GM21381 (cell line): Measurements from ENCODE around the gene CLDN5.

Experiments used
- ATAC-seq: cut with Tn5 transposase; IDR thresholded peaks from one replicate; pipeline ENCODE4 v1.9.1; 2021; ENCODE audit warnings: mild to moderate bottlenecking, moderate library complexity; ENCODE audit not compliant: unreplicated experiment

Gene CLDN5

DNA sequence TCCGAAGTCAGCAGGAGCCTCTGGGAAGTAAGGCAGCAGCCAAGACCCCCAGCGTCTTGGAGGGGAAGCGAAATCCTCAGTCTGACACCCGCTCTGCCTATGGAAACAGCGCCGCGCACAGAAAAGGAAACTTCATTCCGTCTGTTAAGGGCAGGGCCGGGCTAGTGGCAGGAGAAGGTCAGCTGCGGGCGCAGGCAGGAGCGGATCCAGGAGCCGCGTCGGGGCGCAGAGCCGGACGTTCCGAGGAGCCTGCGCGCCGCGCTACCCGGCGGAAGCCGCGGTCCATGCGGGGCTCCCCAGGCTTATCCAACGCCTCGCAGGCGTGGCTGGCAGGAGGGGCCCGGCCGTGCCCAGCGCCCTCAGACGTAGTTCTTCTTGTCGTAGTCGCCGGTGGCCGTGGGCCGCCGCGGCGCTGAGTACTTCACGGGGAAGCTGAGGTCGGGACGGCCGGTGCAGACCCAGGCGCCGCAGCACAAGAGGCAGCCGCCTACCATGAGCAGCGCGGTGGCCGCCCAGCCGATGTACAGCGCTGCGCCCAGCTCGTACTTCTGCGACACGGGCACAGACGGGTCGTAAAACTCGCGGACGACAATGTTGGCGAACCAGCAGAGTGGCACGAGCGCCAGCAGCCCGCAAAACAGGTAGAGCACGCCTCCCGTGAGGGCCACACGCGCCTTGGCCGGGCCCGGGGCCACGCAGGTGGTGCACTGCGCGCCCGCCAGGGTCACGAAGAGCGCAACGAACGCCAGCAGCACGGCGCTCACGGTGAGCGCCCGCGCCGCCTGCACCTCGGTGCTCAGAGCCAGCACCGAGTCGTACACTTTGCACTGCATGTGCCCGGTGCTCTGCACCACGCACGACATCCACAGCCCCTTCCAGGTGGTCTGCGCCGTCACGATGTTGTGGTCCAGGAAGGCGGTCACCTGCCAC, 705 bp downstream of the CLDN5 start:
- no peak for ATAC-seq

DNA sequence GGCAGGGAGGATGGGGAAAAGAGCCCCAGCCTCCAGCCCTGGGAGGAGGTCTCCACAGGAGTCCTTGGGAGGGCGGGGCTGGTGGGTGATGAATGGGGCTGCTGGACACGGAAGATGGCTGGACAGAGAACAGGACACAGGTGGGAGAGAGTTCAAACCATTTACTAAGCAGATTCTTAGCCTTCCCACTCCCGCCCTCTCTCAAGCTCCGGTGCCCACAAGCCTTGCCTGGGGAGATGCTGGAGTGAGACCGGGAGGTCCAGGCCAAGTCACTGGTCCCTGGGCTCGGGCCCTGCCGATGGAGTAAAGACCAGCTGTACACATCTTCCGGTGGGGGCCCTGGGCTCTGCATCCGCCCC, 1.4 kb downstream of the CLDN5 start:
- ATAC-seq: no peak

DNA sequence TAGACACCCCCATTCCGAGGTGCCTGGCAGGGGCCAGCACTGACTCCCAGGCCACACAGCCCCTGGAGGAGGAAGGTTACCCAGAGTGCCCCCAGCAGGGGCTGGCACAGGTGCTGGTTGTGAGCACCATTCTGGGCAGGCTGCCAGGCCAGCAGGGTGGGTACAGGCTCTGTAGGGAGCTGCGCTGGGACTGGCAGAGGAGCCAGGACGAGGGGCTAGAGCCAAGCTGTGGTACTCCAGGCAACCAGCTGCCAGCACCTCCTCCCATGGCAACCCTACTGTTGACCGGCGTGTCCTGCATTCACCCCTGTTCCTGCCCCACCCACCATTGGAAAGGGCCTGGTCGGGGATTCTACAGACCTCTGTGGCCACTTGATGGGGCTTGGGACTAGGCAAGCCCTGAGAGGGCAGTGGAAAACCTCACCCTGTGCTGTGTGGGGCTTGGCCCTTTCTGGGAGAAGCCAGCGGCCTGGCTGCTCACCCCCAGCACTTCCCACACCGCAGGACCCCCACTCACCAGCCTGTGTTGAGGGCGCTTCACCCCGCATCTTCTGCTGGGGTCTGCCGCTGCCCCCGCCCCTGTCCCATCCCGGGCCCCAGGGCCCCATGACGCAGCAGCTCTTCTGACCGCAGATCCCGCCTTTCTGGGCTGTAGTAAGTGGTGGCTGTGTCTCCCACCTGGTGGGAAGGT, 1.9 kb downstream of the CLDN5 start:
- no peak for ATAC-seq

DNA sequence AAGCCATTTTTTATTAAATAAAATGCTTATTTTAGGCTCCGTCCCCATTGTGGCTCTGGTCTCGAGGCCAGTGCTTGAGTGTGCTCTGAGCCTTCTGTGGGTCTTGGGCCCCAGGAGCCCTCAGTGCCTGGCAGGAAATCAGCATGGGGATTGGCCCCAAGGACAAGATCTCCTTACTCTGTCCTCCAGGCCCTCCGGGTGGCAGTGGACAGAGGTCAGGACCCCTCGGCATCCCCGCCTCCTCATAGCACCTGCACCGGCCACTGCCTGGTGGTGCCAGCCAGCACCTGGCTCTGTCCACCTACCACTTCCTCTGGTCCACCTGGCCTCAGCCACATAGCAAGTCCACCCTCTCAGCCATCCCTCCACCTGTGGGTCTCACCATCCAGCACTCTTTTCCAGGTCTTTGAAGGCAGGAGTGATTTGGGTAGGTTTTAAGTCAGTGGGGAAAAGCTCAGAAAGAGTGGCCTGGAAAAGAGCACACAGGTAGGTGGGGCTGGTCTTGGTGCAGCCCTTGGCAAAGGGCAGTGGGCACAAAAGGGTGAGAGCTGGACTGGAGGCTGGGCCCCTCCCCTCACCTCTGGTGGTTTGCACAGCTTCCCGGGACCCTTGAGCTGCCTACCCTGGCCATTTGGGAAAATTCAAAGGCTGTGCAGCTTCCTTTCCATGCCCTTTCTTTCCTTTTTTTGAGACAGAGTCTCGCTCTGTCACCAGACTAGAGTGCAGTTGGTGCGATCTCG, 3.5 kb downstream of the CLDN5 start:
- no peak for ATAC-seq

GRCh38 chr22:19520007-19520406, 4.2 kb downstream of the CLDN5 start:
- no peak for ATAC-seq

DNA sequence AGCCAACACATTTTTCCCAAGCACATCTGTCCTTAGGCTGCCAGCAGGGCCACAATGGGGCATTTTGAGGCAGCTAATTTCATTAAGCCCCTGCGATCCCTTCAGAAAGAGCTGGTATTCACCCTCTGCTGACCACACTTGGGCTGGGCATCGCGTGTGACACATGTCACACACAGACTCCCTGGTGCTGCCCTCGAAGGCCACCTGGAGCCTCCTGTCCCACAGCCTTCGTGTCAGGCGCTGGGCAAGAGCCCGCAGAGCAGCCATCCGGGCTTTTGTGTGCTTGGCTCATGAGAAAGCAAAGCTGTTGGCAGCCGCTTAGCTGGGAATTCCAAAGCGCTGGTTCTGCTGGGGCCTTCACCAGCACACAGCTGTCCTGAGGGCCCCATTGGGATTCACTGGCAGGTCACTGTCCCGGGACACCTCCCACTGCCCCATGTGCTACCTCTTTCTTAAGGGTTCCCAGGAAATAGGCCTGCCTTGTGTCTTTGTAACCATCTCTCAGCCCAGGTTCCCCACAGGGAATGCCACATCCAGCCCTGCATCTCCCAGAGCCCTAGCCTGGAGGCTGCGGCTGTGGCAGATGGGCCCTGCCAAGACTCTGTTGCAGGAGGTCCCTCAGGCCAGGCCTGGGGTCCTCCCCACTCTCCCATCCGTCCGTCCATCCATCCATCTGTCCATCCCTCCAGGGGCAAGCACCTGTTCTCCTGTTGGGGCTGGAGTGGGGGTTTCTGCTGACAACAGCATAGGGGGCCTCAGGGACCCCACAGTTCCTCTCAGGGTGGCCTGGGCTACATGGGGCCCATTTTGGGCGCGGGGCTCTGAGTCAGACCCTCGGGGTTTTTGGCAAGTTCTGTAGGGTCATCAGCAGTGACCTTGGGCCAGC, 4.9 kb downstream of the CLDN5 start:
- ATAC-seq: no peak

DNA sequence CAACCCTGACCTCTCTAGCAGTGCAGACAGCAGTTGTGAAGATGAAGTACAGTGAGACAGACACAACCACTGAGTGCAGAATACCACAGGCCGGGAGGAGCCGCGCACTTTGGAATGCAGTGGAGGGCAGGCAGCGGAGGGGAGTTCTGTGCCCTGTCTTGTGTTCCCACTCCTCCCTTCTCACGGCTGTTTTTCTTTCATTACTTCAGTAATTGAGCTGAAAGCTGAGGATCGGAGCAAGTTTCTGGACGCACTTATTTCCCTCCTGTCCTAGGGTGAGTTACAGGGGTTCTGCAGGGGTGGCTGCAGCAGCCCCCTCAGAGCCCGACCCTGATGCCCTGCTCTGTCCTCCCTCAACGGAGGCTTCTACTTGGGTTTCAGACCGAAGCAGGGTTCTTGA, 5.6 kb downstream of the CLDN5 start:
- ATAC-seq: no peak

DNA sequence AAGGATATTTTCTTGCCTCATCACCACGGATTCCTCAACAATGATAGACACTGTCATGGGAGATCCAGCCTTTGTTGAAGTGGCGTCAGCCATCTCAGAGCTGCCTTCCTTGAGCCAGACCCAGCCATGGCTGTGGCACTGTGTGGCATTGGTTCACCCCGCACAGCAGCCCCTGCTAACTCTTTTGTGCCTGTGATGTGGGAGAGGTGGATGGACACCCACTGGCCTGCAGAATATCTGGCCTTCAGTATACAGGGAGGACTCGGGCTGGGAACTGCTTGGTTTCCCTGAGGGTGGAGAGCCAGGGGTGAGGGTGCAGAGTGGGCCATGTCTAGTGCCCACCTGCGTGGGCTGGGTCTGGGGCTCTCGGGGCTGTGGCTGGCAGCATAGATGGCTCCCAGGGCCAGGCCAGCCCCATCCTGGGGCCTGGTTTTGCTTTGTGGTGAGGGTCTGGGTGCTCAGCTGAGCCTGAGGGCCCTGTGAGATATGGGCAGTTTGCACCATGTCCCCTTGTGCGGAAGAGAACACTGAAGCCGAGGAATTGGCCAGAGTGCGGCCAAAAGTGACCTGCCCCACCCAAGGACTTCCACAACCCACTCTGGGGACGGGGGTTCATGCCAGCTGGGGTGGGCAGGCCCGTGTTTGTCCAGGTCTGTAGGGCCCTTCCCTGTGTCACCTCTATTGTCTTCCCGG, 6.1 kb downstream of the CLDN5 start:
- no peak for ATAC-seq

GRCh38 chr22:19517171-19517500, 7.1 kb downstream of the CLDN5 start:
- ATAC-seq: no peak

GRCh38 chr22:19516378-19517170, 7.6 kb downstream of the CLDN5 start:
- no peak for ATAC-seq

GRCh38 chr22:19515654-19516377, 8.4 kb downstream of the CLDN5 start:
- no peak for ATAC-seq

DNA sequence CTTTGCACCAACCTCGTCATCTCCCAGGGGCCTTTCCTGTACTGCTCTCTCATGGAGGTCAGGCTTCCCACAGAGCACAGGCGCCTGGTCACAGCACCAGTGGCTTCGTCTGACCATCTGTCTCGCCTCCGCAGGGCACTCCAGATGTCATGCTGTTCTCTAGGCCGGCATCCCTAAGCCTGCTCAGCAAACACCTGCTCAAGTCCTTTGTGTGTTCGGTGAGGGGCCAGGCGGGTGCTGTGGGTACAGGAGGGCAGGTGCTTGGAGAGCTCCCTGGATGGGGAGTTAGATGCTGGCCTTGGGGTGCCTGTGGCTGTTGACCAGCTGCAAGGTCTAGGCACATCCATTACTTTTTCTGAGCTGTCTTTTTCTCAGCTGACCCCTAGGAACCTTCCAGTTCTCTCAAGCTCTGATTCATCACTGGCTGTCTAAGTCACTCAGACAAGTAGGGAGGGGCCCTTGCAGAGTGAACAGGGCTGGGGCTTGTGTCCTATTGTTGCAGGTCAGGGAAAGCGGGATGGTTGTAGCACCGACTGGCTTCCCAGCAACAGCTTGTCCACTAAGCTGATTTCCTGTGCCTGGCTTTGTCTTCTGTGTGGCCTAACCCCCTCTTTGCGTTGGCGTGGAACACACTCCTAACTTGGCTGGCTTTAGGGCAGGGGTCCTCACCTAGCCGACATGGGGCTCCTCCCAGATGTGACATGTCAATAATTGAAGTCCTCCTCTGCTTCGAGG, 9.2 kb downstream of the CLDN5 start:
- ATAC-seq: no peak

DNA sequence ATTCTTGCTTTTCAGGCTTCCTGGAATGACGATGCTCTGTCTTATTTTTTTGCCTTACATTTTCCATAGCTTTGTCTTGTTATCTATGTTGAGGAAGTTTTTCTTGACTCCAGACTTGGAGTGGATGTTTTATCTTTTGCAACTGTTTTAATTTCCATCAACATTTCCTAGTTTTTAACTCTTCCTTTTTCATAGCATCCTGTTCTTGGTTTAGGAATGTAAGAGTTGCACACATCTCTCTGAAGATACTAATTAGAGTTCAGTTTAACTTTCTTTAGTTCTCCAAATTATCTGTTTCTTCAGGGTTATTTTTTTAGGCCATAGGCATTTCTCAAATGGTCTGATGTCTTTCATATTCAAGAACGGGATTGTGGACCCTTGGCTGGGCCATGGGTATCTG, 10.4 kb downstream of the CLDN5 start:
- no peak for ATAC-seq

- ATAC-seq: no peak
Measured at GRCh38 chr22:19510919-19511341, 13.3 kb downstream of the CLDN5 start.

- ATAC-seq: no peak
Measured at GRCh38 chr22:19509923-19510322, 14.3 kb downstream of the CLDN5 start.

DNA sequence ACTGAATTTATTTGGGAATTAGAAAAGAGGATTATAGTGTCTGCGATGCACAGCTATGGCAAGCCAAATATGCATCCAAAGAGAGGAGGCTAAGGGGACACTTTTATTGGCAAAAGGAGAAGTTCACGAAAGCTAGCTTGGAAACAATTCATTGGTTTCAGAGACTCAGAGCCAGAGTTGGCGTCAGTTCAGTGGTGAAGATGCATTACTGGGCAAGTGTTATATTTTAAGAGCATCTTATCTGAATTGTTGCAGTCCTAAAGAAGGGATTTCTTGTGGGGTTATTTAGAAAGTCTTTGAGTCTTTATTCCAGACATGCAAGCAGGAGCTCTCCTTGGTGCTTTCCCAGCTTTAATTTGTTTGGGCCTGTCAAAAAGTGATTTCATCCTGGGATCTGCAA, 15.0 kb downstream of the CLDN5 start:
- no peak for ATAC-seq

DNA sequence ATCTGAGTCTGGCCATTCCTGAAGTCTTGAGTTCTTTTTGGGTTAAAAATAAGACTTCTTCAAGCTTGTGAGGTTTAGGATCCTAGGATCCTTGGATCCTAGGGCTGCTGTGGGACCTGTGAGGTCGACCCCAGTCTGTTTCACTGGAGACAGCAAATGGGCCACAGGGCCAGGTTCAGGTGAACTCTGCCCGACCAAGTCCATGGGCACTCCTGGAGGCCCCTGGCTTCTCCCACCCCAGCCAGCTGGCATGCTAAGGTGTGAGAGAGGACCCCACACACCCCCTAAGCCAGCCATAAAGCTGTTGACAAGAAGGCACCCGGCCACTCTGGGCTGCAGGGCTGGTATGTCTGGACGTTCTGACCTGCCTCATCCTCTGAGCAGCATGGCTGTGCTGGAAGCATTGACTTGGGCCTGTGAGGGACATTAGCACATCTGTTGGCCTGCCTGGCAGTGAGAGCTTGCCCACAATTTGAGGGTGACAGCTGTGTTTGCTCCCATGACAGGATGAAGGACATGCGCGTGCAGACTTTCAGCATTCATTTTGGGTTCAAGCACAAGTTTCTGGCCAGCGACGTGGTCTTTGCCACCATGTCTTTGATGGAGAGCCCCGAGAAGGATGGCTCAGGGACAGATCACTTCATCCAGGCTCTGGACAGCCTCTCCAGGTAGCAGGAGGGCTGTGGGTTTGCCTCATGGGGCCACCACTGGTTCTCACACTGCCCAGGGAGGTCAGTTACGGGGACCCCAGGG, 16.0 kb downstream of the CLDN5 start:
- no peak for ATAC-seq

DNA sequence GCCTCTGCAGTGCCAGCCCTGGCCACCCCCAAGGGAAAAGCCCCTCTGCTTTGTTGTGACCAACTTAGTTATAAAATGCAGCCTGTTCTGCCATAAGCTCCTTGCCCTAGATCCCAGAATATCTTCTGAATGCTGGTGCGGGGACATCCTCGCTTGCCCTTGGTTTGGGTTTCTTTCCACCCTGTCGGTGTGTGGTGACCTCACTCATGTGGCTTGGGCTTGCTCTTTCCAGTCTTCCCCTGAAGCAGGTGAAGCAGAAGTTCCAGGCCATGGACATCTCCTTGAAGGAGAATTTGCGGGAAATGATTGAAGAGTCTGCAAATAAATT, 16.7 kb downstream of the CLDN5 start:
- no peak for ATAC-seq
